Measurements from ENCODE around the gene DUSP10. TPM values are rescaled to one million over a fixed set of nuclear protein-coding genes. Genes with fewer than 3 reads are reported as not detected.
A peak's percentile ranks its signal among the peaks of the same experiment; 100 is the strongest.

DUSP10 gene
- total RNA-seq, 1 experiment from 2014 or later: 37.5 TPM

GRCh38 chr1:221683681-221684080, 58.2 kb downstream of the DUSP10 start:
- no peak for DNase-seq (ENCODE audit: low read depth)
- in situ Hi-C loops (cut with HindIII; ENCODE audit: low pct_unique_long_range_greater_than_20kb, low sequenced_read_pairs): no loop called here

DNA sequence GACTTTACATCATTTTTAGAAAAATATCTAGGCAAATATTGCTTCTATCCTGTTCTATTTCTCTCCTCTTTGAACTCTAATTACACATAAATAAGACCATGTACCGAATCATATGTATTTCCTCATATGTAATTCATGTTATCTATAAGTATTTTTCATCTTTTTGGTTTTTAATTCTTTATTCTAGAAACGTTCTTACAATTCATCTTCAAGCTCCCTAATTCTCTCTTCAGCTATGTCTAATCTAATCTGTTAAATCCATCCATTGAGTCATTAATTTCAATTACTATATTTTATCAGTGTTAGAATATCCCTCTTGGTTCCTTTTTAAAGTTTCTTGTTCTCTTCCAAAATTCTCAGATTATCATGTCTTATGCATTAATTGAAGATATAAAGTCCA, 61.8 kb downstream of the DUSP10 start:
- DNase-seq (ENCODE audit: low read depth): no peak
- in situ Hi-C loops (cut with HindIII; ENCODE audit: low pct_unique_long_range_greater_than_20kb, low sequenced_read_pairs): no loop called here

DNA sequence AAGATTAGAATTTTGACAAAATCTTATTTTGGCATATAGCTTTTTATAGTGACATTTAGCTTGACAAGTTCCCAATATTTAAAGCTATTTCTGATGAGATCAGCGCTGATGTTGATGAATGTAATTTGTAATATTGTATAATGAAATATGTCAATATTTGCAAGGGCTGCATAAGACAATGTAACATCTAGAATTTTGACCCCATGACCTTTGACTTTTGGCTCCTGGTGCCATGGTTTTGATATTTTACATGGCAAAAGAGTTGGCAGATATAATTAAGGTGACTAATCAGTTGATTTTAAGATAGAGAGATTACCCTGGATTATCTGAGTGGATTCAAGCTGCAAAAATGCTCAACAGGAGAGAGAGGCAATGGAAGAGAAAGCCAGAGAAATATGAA, 63.9 kb downstream of the DUSP10 start:
- in situ Hi-C loops (cut with HindIII; ENCODE audit: low pct_unique_long_range_greater_than_20kb, low sequenced_read_pairs): no loop called here
- no peak for DNase-seq (ENCODE audit: low read depth)

DNA sequence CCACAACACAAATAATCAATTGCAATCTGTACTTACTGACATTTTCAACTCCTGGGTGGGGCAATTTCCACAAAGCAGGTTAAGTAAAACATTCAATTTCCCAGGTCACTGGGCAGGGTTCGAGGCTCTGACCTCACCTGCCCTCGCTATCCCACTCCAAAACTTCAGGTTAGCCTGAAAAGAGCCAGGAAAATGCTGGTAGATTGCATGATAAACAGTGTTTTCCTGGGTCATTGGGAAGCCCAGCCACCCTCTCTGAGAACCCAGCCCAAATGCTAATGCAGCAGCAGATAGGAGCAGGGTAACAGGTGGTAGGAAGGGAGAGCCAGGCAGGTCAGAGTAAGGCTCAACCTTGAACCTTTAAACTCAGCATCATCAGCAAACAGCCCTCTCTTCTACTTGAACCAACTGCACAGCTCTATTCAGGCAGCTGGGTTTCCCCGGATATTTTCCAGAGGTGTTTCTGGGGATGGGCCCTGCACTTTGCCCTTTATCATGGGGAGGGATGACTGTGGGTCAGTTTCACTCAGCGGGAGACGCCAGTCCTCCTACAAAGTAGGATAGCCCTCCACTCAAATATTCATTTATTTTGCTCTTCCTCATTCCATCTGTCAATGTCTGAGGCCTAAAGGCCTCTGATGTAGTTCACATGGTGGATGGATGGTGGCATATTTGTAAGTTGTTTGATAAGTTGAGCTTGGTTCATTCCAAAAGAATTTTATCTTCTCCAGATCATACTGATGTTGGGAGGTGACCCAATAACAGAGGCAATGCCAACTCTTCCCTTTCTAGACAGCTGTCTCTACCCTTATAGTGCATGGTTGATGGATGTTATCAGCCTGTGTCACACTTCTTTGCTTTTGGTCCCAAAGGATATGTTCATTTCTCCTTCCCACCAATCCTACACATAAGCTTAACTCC, 65.7 kb downstream of the DUSP10 start:
- in situ Hi-C loops (cut with HindIII; ENCODE audit: low pct_unique_long_range_greater_than_20kb, low sequenced_read_pairs): no loop called here
- no peak for DNase-seq (ENCODE audit: low read depth)

DNA sequence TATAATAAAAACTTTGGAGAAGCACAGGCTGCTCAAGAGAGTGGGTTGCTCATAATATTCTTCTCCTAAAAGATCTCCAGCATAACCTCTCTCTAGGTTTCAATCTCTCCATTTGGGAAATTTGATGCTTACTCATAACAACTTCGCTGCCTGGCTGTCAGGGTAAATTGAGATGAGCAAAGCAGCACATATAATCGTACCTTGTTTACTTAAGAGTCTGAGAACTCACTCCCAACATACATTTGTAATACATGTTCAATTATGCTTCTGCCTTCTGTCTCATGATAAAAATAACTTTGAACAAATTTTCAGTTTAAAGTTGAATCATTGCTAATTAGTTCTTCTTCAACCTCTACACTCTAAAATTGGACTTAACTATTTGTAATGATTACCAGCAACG, 68.9 kb downstream of the DUSP10 start:
- in situ Hi-C loops (cut with HindIII; ENCODE audit: low pct_unique_long_range_greater_than_20kb, low sequenced_read_pairs): no loop called here
- no peak for DNase-seq (ENCODE audit: low read depth)

- DNase-seq (ENCODE audit: low read depth): no peak
These were observed 69.6 kb downstream of the DUSP10 start for GRCh38 chr1:221672239-221672645.

DNA sequence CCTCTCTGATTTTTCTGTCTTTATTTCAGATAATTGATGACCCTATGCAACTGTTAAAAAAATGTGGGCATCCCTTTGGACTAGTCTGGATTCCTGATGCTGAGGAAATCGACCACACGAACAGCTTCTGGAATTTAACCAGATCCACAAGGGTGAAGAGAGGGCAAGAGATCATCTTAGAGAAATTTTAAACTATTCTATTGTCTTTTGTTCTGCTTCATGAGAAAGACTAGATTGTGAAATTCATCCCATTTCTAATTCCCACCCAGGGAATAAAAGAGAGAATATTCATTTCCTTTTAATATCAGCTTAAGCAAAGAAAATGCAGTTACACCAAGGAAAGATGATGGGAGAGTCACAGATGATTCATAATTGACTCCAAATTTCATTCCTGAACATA, 71.8 kb downstream of the DUSP10 start:
- in situ Hi-C loops (cut with HindIII; ENCODE audit: low pct_unique_long_range_greater_than_20kb, low sequenced_read_pairs): no loop called here
- DNase-seq (ENCODE audit: low read depth): no peak

More at GRCh38 chr1:221672239-221672645, 69.6 kb downstream of the DUSP10 start:
- in situ Hi-C loops (cut with HindIII; ENCODE audit: low pct_unique_long_range_greater_than_20kb, low sequenced_read_pairs): no loop called here

- in situ Hi-C loops (cut with HindIII; ENCODE audit: low pct_unique_long_range_greater_than_20kb, low sequenced_read_pairs): no loop called here
- DNase-seq (ENCODE audit: low read depth): no peak
These were observed 72.4 kb downstream of the DUSP10 start for GRCh38 chr1:221669441-221669840.

DNA sequence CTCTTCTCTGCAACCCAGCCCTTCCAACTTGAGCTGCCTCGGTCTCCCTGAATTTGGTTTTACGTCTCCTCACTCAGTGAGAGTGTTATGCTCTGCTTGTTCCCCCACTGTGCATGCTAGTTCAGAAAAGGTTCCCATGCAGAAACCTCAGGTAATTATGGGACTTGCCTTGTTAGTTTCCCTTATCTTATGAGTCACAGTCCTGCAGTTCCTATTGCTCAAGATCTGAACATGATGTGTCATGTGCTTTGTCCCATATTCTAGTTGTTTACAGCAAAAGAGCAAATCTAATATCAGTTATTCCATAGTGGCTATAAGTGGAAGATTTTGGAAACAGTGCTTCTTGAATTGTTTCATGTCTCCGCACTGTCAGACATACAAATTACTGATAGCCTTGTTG, 74.4 kb downstream of the DUSP10 start:
- peak; percentile 32 for DNase-seq (ENCODE audit: low read depth)
- in situ Hi-C loops (cut with HindIII; ENCODE audit: low pct_unique_long_range_greater_than_20kb, low sequenced_read_pairs): no loop called here

DNA sequence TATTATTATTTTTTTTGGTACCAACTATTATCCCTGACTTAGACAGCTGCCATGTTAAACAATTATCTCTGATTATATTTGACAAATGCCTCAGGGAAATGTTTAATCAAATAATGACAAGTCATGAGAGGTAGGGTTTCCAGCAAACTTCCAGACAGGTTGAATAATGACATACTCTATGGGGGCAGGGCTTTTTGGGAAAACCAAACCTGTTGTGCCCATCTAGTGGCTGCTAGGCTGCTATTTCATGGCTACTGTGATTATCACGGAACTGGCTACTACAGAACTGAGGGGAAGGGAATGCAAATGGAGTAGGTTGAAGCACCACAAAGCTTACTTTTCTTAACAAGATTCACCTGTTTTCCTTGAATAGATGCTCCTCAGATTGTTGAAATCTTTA, 77.6 kb downstream of the DUSP10 start:
- in situ Hi-C loops (cut with HindIII; ENCODE audit: low pct_unique_long_range_greater_than_20kb, low sequenced_read_pairs): no loop called here

GRCh38 chr1:221663321-221663720, 78.6 kb downstream of the DUSP10 start:
- DNase-seq (ENCODE audit: low read depth): no peak
- in situ Hi-C loops (cut with HindIII; ENCODE audit: low pct_unique_long_range_greater_than_20kb, low sequenced_read_pairs): no loop called here

More for the DNA sequence above, 77.6 kb downstream of the DUSP10 start:
- DNase-seq (ENCODE audit: low read depth): no peak

- in situ Hi-C loops (cut with HindIII; ENCODE audit: low pct_unique_long_range_greater_than_20kb, low sequenced_read_pairs): no loop called here
- DNase-seq (ENCODE audit: low read depth): no peak
These were observed 86.1 kb downstream of the DUSP10 start for GRCh38 chr1:221655766-221656305.

All from Caki2 (cell line).